HepG2 (cell line): ENCODE data around the gene PHF23. TPM values are rescaled to one million over a fixed set of nuclear protein-coding genes. Genes with fewer than 3 reads are reported as not detected.
A peak's percentile ranks its signal among the peaks of the same experiment; 100 is the strongest.

Experiments
- BCL6 ChIP-seq: IDR thresholded peaks from 2 replicates; pipeline ENCODE4 v1.6.1; 2016; ENCODE audit warnings: missing genetic modification reagents, missing compliant biosample characterization
- FOXA3 ChIP-seq: IDR thresholded peaks from 2 replicates; pipeline ENCODE4 v1.6.1; 2016; ENCODE audit warnings: missing genetic modification reagents, missing compliant biosample characterization
- KDM2A ChIP-seq: sonication (generic); formaldehyde crosslinking; IDR thresholded peaks from 2 replicates; pipeline ENCODE4 v1.4.0; 2020; ENCODE audit warnings: low read depth, missing genetic modification reagents, borderline replicate concordance
- KLF15 ChIP-seq: sonication (generic); formaldehyde crosslinking; IDR thresholded peaks from 2 replicates; pipeline ENCODE4 v1.8.1; 2023; ENCODE audit warnings: borderline replicate concordance, mild to moderate bottlenecking, inconsistent platforms, missing genetic modification reagents, mixed read lengths
- MAZ ChIP-seq, 2 experiments: sonication (generic) in 1 of 2; formaldehyde crosslinking in 1 of 2; IDR thresholded peaks; 2 replicates each; pipeline versions ENCODE4 v1.5.0 to v1.6.1; 2012 to 2020; ENCODE audit warnings: low read depth in 2 of 2, mild to moderate bottlenecking in 2 of 2, borderline replicate concordance in 1 of 2, improper control_type of control experiment in 1 of 2, low read length in 1 of 2, missing genetic modification reagents in 1 of 2, moderate library complexity in 1 of 2
- NR2F6 ChIP-seq, 2 experiments: IDR thresholded peaks; 2 replicates each; pipeline ENCODE4 v1.6.1; 2016; ENCODE audit warnings: antibody characterized with exemption in 1 of 2, mild to moderate bottlenecking in 1 of 2
- PCBP1 ChIP-seq: fragments of 200-400 bp; formaldehyde crosslinking; IDR thresholded peaks from 2 replicates; pipeline ENCODE4 v1.6.1; 2017; ENCODE audit warnings: mild to moderate bottlenecking, low read depth, low read length, borderline replicate concordance
- PHF8 ChIP-seq: sonication (generic); formaldehyde crosslinking; IDR thresholded peaks from 2 replicates; pipeline ENCODE4 v1.5.0; 2020; ENCODE audit warnings: missing genetic modification reagents
- POLR2A ChIP-seq, 2 experiments: IDR thresholded peaks; 2 replicates each; pipeline ENCODE4 v1.6.1; 2011; ENCODE audit warnings: low read depth in 2 of 2, low read length in 2 of 2, mild to moderate bottlenecking in 1 of 2, moderate library complexity in 1 of 2; ENCODE audit not compliant: insufficient read depth in 1 of 2
- RXRA ChIP-seq: sonication (generic); formaldehyde crosslinking; IDR thresholded peaks from 2 replicates; pipeline ENCODE4 v1.5.1; 2020; ENCODE audit warnings: missing genetic modification reagents
- SAP130 ChIP-seq: IDR thresholded peaks from 2 replicates; pipeline ENCODE4 v1.6.1; 2016; ENCODE audit warnings: low read depth
- SIX4 ChIP-seq: sonication (generic); formaldehyde crosslinking; IDR thresholded peaks from 2 replicates; pipeline ENCODE4 v1.4.0; 2020; ENCODE audit warnings: missing genetic modification reagents
- SNAPC2 ChIP-seq: sonication (generic); formaldehyde crosslinking; IDR thresholded peaks from 2 replicates; pipeline ENCODE4 v1.8.1; 2022; ENCODE audit warnings: mild to moderate bottlenecking, missing genetic modification reagents
- SOX5 ChIP-seq: IDR thresholded peaks from 2 replicates; pipeline ENCODE4 v1.6.1; 2016; ENCODE audit warnings: borderline replicate concordance
- SOX6 ChIP-seq, 2 experiments: fragments of 450-650 bp in 1 of 2; sonication (generic) in 1 of 2; formaldehyde crosslinking in 1 of 2; IDR thresholded peaks; 2 replicates each; pipeline versions ENCODE4 v1.4.0 to v1.6.1; 2017 to 2020; ENCODE audit warnings: antibody characterized with exemption in 1 of 2, mild to moderate bottlenecking in 1 of 2, missing genetic modification reagents in 1 of 2
- ZNF709 ChIP-seq: sonication (generic); formaldehyde crosslinking; IDR thresholded peaks from 2 replicates; pipeline ENCODE4 v1.5.0; 2020; ENCODE audit warnings: mild to moderate bottlenecking, missing genetic modification reagents
- polyA plus RNA-seq, 8 experiments: library from polyadenylated mRNA; depleted of rRNA in 3 of 8; stranded (reverse) in 7 of 8; unstranded in 1 of 8; fragments of >200 nt; fragmentation: Illumina TruSeq in 4 of 8; extraction: Trizol in 4 of 8; gene quantifications; 2 replicates each; pipeline versions ENCODE4 v1.2.1 to v1.2.3, GENCODE V29; 2011 to 2016; ENCODE audit warnings: low read depth in 4 of 8, missing spikeins in 1 of 8, mixed read lengths in 1 of 8; ENCODE audit not compliant: insufficient read depth in 1 of 8
- total RNA-seq, 5 experiments: library from RNA; depleted of rRNA; stranded (reverse); fragments of >200 nt; fragmentation: Illumina TruSeq; extraction: Trizol; gene quantifications; 2 replicates each; pipeline ENCODE4 v1.2.3, GENCODE V29; 2016; ENCODE audit warnings: low read depth in 1 of 5
- TF ChIP-seq, protein P1 (sequence below): sonication (generic); formaldehyde crosslinking; IDR thresholded peaks from 2 replicates; pipeline ENCODE4 v1.5.1; 2020; ENCODE audit warnings: mild to moderate bottlenecking, moderate library complexity, missing genetic modification reagents
- TF ChIP-seq, protein P2 (sequence below): IDR thresholded peaks from 2 replicates; pipeline ENCODE4 v1.6.1; 2016; ENCODE audit warnings: missing compliant biosample characterization, missing genetic modification reagents, borderline replicate concordance
- TF ChIP-seq, protein P3 (sequence below): sonication (generic); formaldehyde crosslinking; conservative IDR thresholded peaks from 2 replicates; pipeline ENCODE4 v1.4.0; 2020; ENCODE audit warnings: mild to moderate bottlenecking, missing genetic modification reagents, moderate library complexity
- TF ChIP-seq, protein P4 (sequence below): IDR thresholded peaks from 2 replicates; pipeline ENCODE4 v1.6.1; 2016; ENCODE audit warnings: missing genetic modification reagents, missing compliant biosample characterization

Gene PHF23
- total and polyA plus RNA-seq, 2 of the 13 experiments (the other 11 are each of a cell fraction or from before 2014, with no cell fraction given) = 27.6 to 33.2 TPM

DNA sequence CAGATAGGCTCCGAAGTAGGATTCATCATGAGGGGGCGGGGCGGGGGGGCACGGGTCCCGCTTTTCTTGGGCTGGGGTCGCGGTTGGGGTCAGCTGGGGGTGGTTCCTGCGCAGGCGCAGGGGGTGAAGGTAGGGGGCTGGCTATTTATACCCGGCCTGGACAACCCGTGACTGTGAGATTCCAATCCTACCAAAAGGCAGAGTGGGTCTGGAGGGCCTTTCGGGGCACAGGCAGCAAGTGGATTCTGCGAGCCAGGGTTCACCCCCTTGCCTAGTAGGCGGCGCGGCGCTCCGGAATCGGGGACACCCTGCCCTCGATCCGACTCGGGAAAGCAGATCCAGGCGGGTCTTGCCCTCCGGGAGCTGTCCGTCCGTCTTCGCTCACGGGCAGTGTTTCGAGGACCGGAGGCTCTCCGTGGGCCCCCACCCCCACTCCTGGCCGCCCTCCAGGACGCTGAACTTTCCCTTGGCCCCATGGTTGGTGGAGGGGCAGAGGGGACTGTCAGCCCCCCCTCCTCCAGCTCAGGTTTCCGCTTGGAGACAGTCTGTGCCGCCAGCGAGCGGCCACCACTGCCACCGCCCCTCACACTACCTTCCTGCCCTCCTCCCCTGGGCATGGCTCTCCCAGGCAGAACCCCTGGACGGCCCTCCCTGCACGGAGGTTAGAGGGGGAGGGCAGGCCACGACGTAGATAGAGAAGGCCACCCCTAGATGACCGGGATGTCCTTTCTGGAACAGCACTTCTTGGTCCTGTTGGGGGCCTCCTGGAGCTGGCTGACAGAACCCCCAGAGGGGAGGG lies 42.9 kb upstream of the PHF23 start (continued):
- TF ChIP-seq MAZ (IDR thresholded peaks at IDR 0.05; ENCODE audit: borderline replicate concordance, low read depth, low read length) (0 out of 2 replicates have a peak, but pooled peaks have one; percentile 27), MAZ (CRISPR knock-in tag; IDR thresholded peaks at IDR 0.05; ENCODE audit: low read depth) (no peak), SOX6 (IDR thresholded peaks at IDR 0.05) (no peak), SOX6 (CRISPR knock-in tag; IDR thresholded peaks at IDR 0.05) (no peak; the same call in 1 of the 2 replicates), POLR2A (IDR thresholded peaks at IDR 0.05; ENCODE audit: insufficient read depth in 1 of 2, low read depth in 2 of 2, low read length in 2 of 2) (0 out of 4 replicates have a peak, but pooled peaks of 1 of the 2 experiments have one; percentile 2), FOXA3 (0 out of 2 replicates have a peak, but pooled peaks have one; percentile 6), PHF8 (peak; percentile 22), SNAPC2 (CRISPR knock-in tag) (0 out of 2 replicates have a peak, but pooled peaks have one; percentile 55), NR2F6 (IDR thresholded peaks at IDR 0.05) (peak; percentile 29), NR2F6 (CRISPR knock-in tag; IDR thresholded peaks at IDR 0.05) (no peak), BCL6 (CRISPR knock-in tag) (peak; percentile 29; the same call in 1 of the 2 replicates), SAP130 (CRISPR knock-in tag) (peak; percentile 57), ZNF709 (no peak), KDM2A (peak; percentile 16; the same call in 1 of the 2 replicates), KLF15 (CRISPR knock-in tag) (0 out of 2 replicates have a peak, but pooled peaks have one; percentile 31), PCBP1 (0 out of 2 replicates have a peak, but pooled peaks have one; percentile 19), RXRA (0 out of 2 replicates have a peak, but pooled peaks have one; percentile 50), SOX5 (CRISPR knock-in tag) (no peak), SIX4 (peak; percentile 78)
- TF ChIP-seq, protein P1, sequence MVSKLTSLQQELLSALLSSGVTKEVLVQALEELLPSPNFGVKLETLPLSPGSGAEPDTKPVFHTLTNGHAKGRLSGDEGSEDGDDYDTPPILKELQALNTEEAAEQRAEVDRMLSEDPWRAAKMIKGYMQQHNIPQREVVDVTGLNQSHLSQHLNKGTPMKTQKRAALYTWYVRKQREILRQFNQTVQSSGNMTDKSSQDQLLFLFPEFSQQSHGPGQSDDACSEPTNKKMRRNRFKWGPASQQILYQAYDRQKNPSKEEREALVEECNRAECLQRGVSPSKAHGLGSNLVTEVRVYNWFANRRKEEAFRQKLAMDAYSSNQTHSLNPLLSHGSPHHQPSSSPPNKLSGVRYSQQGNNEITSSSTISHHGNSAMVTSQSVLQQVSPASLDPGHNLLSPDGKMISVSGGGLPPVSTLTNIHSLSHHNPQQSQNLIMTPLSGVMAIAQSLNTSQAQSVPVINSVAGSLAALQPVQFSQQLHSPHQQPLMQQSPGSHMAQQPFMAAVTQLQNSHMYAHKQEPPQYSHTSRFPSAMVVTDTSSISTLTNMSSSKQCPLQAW (CRISPR knock-in tag) = peak; percentile 37; the same call in 1 of the 2 replicates
- TF ChIP-seq, protein P2, sequence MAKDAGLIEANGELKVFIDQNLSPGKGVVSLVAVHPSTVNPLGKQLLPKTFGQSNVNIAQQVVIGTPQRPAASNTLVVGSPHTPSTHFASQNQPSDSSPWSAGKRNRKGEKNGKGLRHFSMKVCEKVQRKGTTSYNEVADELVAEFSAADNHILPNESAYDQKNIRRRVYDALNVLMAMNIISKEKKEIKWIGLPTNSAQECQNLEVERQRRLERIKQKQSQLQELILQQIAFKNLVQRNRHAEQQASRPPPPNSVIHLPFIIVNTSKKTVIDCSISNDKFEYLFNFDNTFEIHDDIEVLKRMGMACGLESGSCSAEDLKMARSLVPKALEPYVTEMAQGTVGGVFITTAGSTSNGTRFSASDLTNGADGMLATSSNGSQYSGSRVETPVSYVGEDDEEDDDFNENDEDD (CRISPR knock-in tag) = peak; percentile 36; the same call in 1 of the 2 replicates
- TF ChIP-seq, protein P3, sequence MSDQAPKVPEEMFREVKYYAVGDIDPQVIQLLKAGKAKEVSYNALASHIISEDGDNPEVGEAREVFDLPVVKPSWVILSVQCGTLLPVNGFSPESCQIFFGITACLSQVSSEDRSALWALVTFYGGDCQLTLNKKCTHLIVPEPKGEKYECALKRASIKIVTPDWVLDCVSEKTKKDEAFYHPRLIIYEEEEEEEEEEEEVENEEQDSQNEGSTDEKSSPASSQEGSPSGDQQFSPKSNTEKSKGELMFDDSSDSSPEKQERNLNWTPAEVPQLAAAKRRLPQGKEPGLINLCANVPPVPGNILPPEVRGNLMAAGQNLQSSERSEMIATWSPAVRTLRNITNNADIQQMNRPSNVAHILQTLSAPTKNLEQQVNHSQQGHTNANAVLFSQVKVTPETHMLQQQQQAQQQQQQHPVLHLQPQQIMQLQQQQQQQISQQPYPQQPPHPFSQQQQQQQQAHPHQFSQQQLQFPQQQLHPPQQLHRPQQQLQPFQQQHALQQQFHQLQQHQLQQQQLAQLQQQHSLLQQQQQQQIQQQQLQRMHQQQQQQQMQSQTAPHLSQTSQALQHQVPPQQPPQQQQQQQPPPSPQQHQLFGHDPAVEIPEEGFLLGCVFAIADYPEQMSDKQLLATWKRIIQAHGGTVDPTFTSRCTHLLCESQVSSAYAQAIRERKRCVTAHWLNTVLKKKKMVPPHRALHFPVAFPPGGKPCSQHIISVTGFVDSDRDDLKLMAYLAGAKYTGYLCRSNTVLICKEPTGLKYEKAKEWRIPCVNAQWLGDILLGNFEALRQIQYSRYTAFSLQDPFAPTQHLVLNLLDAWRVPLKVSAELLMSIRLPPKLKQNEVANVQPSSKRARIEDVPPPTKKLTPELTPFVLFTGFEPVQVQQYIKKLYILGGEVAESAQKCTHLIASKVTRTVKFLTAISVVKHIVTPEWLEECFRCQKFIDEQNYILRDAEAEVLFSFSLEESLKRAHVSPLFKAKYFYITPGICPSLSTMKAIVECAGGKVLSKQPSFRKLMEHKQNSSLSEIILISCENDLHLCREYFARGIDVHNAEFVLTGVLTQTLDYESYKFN (CRISPR knock-in tag) = peak; percentile 20; the same call in 1 of the 2 replicates
- TF ChIP-seq, protein P4, sequence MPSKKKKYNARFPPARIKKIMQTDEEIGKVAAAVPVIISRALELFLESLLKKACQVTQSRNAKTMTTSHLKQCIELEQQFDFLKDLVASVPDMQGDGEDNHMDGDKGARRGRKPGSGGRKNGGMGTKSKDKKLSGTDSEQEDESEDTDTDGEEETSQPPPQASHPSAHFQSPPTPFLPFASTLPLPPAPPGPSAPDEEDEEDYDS (CRISPR knock-in tag) = 0 out of 2 replicates have a peak, but pooled peaks have one; percentile 19
